ENCODE measurements around the gene HRC.

The HRC gene

GRCh38 chr19:49160450-49161189 lies 5.4 kb upstream of the HRC start:
- no peak overlapping the region for H3K4me3 ChIP-seq (replicated peaks; ENCODE audit: low read depth, low read length)
- DNase-seq (ENCODE audit: extremely low read depth, low read depth) = no peak
- TF ChIP-seq, protein P1, sequence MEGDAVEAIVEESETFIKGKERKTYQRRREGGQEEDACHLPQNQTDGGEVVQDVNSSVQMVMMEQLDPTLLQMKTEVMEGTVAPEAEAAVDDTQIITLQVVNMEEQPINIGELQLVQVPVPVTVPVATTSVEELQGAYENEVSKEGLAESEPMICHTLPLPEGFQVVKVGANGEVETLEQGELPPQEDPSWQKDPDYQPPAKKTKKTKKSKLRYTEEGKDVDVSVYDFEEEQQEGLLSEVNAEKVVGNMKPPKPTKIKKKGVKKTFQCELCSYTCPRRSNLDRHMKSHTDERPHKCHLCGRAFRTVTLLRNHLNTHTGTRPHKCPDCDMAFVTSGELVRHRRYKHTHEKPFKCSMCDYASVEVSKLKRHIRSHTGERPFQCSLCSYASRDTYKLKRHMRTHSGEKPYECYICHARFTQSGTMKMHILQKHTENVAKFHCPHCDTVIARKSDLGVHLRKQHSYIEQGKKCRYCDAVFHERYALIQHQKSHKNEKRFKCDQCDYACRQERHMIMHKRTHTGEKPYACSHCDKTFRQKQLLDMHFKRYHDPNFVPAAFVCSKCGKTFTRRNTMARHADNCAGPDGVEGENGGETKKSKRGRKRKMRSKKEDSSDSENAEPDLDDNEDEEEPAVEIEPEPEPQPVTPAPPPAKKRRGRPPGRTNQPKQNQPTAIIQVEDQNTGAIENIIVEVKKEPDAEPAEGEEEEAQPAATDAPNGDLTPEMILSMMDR (IDR thresholded peaks at IDR 0.05; ENCODE audit: low read depth, low read length, missing control alignments) = no peak

DNA sequence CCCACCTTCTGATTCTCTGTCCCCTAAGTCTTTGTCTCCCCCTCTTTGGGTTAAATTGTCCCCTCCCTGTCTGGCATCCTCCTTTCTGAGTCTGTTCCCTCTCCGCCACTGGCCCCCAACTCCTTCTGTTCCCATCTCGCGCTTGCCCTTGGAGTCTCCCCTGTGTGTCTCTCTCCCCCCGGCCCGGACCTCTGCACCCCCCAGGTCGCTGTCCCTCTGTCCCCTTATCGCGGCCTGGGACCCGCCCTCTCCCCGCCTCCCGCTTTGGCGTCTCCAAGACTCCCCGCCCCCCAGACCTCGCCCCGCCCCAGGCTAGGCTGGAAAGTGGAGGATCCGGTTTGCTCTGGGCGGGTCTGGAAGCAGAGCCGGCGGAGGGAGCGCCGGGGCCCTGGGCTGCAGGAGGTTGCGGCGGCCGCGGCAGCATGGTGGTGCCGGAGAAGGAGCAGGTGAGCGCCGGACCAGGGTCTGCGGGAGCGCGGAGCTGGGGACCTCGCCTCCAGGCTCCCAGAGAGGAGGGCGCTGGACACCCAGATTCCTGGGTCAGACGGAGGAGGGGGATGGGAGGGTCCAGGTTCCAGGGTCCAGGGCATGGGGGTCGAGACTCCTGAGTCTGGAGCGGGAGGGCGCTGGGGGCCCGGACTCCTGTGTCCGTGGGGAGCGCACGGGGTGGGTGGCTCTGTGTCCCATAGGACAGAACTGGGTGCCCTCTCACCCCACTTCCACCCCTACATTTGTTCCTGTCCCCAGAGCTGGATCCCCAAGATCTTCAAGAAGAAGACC lies 2.4 kb upstream of the HRC start, which contains the start of gene TRPM4:
TRPM4 (plus strand) TSS at position 348 of the 780 bp plus-strand sequence; CDS start at position 423, 75 bp downstream.
- TF ChIP-seq, protein P1 (IDR thresholded peaks at IDR 0.05; ENCODE audit: low read depth, low read length, missing control alignments) = no peak
- no peak for DNase-seq (ENCODE audit: extremely low read depth, low read depth)
- H3K4me3 ChIP-seq (replicated peaks; ENCODE audit: low read depth, low read length) = peak within 1 kb of the TSS; percentile 69

DNA sequence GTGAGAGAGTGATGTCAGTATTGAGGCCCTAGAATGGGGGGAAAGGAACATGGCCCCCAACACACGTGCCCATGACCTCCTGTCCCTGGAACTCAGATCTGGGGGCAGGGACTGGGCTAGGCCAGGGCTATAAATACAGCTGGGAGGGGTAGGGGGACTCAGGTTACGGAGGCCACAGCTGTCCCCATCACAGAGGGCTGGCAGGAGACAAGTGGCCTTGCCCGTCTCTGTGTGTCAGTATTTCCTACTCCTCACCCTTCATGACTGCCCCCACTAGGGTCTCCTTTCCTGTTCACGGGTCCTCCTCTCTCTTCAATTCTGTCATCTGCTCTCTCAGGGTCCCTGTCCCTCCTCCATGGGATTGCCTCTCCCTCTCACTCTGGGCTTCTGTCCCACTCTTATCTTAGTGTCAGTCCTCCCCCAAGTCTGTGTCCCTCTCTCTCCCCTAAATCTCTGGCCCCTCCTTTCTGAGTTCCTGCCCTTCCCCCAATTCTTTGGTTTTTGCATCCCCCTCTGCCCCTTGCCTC lies 687 bp upstream of the HRC start:
- TF ChIP-seq, protein P1 (IDR thresholded peaks at IDR 0.05; ENCODE audit: low read depth, low read length, missing control alignments) = no peak
- no peak for DNase-seq (ENCODE audit: extremely low read depth, low read depth)
- no peak overlapping the region for H3K4me3 ChIP-seq (replicated peaks; ENCODE audit: low read depth, low read length)

- no peak for DNase-seq (ENCODE audit: extremely low read depth, low read depth)
- TF ChIP-seq, protein P1 (IDR thresholded peaks at IDR 0.05; ENCODE audit: low read depth, low read length, missing control alignments) = no peak
Measured at GRCh38 chr19:49154279-49154678, 917 bp downstream of the HRC start.

DNA sequence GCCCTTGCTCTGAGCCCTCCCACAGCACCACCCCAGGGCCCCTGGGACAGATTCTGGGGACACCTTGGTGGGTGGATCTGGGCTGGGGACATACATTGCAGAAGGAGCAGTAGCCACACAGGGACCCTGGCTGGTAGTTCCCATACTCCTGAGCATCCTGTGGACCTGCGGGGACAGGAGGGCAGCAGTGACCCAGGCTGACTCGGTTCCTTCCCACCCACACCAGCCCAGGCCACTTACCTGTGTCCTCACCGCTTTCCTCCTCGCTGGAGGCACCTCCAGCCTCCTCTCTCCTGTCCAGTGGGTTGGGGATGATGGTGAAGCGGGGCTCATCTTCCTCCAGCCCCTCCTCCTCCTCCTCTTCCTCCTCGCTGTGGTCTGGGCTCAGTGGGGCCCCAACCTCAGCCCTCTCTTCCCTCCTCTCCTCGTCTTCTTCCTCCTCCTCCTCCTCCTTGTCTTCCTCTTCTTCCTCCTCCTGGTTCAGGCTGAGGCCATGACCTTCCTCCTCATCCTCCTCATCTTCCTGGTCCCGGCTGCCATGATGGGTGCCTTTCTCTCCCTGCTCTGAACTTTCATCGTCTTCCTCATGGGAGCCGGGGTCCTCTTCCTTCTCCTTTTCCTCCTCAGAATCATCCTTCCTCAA lies 1.9 kb downstream of the HRC start:
- TF ChIP-seq, protein P1 (IDR thresholded peaks at IDR 0.05; ENCODE audit: low read depth, low read length, missing control alignments) = no peak
- DNase-seq (ENCODE audit: extremely low read depth, low read depth) = no peak
- no peak overlapping the region for H3K4me3 ChIP-seq (replicated peaks; ENCODE audit: low read depth, low read length)

More at GRCh38 chr19:49154279-49154678, 917 bp downstream of the HRC start:
- no peak overlapping the region for H3K4me3 ChIP-seq (replicated peaks; ENCODE audit: low read depth, low read length)

GRCh38 chr19:49152119-49152550 lies 3.1 kb downstream of the HRC start:
- DNase-seq (ENCODE audit: extremely low read depth, low read depth) = no peak
- TF ChIP-seq, protein P1 (IDR thresholded peaks at IDR 0.05; ENCODE audit: low read depth, low read length, missing control alignments) = no peak
- no peak overlapping the region for H3K4me3 ChIP-seq (replicated peaks; ENCODE audit: low read depth, low read length)

Measured in HFF-Myc (cell line).